Measurements from ENCODE around the gene LGALS12.

DNA sequence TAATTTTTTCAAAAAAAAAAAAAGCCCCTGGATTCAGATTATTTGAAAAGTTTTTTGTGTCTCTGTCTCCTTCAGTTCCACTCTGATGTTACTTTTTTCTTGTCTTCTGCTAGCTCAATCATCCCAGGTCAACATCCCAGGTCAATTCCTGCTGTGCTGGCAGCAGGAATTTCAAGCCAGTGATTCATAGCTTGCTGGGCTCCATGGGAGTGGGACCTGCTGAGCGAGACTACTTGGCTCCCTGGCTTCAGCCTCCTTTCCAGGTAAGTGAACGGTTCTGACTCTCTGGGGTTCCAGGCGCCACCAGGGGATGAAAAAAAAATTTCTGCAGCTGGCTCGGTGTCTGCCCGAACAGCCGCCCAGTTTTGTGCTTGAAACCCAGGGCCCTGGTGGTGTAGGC, 46.3 kb upstream of the LGALS12 start:
- no peak for TF ChIP-seq CTCF (IDR thresholded peaks at IDR 0.05)
- no peak for TF ChIP-seq POLR2A (IDR thresholded peaks at IDR 0.05)
